Karpas-422 (cell line): ENCODE measurements around the gene KLHL17. TPM values are rescaled to one million over a fixed set of nuclear protein-coding genes. Genes with fewer than 3 reads are reported as not detected.
"Not testable (repeated sequence)": the region's sequence is repeated elsewhere in the genome, so short reads cannot be mapped to it uniquely, and the experiment has no call there.

ENCODE experiments used
- DNase-seq: peaks from one replicate; pipeline ENCODE4 v3.0.0-alpha.2; 2015
- H2AFZ ChIP-seq: fragments of 200-600 bp; sonication (generic); 2 replicates; pipeline ENCODE4 v1.6.1; 2014; ENCODE audit warnings: antibody characterized with exemption, low read length, mixed read lengths
- H3K27ac ChIP-seq: fragments of 200-600 bp; sonication (generic); 2 replicates; pipeline ENCODE4 v1.5.1; 2014; ENCODE audit warnings: mild to moderate bottlenecking, low read length, moderate library complexity
- H3K27me3 ChIP-seq: fragments of 200-600 bp; sonication (generic); 2 replicates; pipeline ENCODE4 v1.6.1; 2014; ENCODE audit warnings: low read length, mixed read lengths
- H3K36me3 ChIP-seq: fragments of 200-600 bp; sonication (generic); 2 replicates; pipeline ENCODE4 v1.6.1; 2014; ENCODE audit warnings: low read length, mixed read lengths; ENCODE audit not compliant: insufficient read depth
- H3K4me1 ChIP-seq: fragments of 200-600 bp; sonication (generic); 2 replicates; pipeline ENCODE4 v1.6.1; 2014; ENCODE audit warnings: mild to moderate bottlenecking, low read length, mixed read lengths
- H3K4me2 ChIP-seq: fragments of 200-600 bp; sonication (generic); 2 replicates; pipeline ENCODE4 v1.6.1; 2014; ENCODE audit warnings: low read length, low read depth, mild to moderate bottlenecking; ENCODE audit not compliant: poor library complexity, severe bottlenecking
- H3K4me3 ChIP-seq: fragments of 200-600 bp; sonication (generic); 2 replicates; pipeline ENCODE4 v1.5.1; 2014; ENCODE audit warnings: mild to moderate bottlenecking, antibody characterized with exemption, low read length, mixed read lengths
- H3K79me2 ChIP-seq: fragments of 200-600 bp; sonication (generic); 2 replicates; pipeline ENCODE4 v1.6.1; 2014; ENCODE audit warnings: mild to moderate bottlenecking, low read length, mixed read lengths
- H3K9ac ChIP-seq: fragments of 200-600 bp; sonication (generic); 2 replicates; pipeline ENCODE4 v1.6.0; 2014; ENCODE audit warnings: low read length
- H3K9me2 ChIP-seq: fragments of 200-600 bp; sonication (generic), shearing (Covaris generic); replicated peaks from 2 replicates; pipeline ENCODE4 v1.6.0; 2014; ENCODE audit warnings: mild to moderate bottlenecking, low read length, moderate library complexity; ENCODE audit not compliant: insufficient read depth
- H3K9me3 ChIP-seq: fragments of 300-700, 200-600 bp; sonication (generic); 2 replicates; pipeline ENCODE4 v1.6.1; 2014; ENCODE audit warnings: low read length, mixed read lengths
- H4K20me1 ChIP-seq: fragments of 200-600 bp; sonication (generic); 2 replicates; pipeline ENCODE4 v1.6.1; 2014; ENCODE audit warnings: mild to moderate bottlenecking, antibody characterized with exemption, low read length, low read depth; ENCODE audit not compliant: insufficient read depth
- total RNA-seq: library from RNA; depleted of rRNA; stranded (reverse); fragments of >200 nt; shearing (Covaris generic); gene quantifications from 2 replicates; pipeline ENCODE4 v1.2.3, GENCODE V29; 2014; ENCODE audit warnings: low replicate concordance

The KLHL17 gene
- total RNA-seq, 1 experiment from 2014 or later: 13.9 TPM

DNA sequence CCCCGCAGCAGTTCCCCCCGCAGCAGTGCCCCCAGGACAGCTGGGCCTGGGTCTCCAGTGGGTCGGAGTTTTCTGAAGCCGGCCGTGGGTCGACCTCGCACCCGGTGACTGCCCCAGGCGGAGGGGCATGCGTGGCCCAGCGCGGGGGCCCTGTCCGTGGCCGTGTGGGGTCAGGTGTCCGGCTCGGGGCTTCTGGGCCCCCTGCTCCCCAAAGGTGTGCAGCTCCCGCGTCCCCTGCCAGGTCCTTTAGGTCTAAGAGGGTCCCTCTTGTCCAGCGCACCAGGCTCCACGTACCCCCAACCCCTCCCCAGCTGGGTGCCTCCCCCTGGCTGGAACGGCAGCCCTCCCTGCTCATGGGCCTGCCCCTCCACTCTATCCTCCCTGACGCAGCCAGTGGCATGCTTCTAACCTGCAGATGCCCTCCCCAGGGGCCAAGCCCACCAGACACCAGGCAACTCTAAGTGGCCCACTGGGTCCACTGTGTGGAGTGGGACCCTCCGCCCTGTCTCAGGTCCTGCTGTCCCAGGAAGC is 45.5 kb downstream of the KLHL17 start:
- H3K79me2 ChIP-seq: no peaks in the 10 kb centered on the region
- no peaks in the 10 kb centered on the region for H4K20me1 ChIP-seq
- H3K9ac ChIP-seq: no peak overlapping the region
- no peaks in the 10 kb centered on the region for H3K36me3 ChIP-seq
- no peak overlapping the region for H3K4me2 ChIP-seq
- no peaks in the 10 kb centered on the region for H3K27me3 ChIP-seq
- H3K9me2 ChIP-seq: no peaks in the 10 kb centered on the region
- no peak overlapping the region for H3K27ac ChIP-seq
- no peaks in the 10 kb centered on the region for H3K9me3 ChIP-seq
- no peak overlapping the region for H2AFZ ChIP-seq
- H3K4me3 ChIP-seq: no peak overlapping the region
- H3K4me1 ChIP-seq: no peaks in the 10 kb centered on the region
- no peak for DNase-seq

- Histone ChIP-seq H3K79me2 (no peaks in the 10 kb centered on the region), H3K4me1 (no peaks in the 10 kb centered on the region), H3K4me2 (no peak overlapping the region), H2AFZ (no peak overlapping the region), H3K9me2 (no peaks in the 10 kb centered on the region), H3K9ac (no peak overlapping the region), H3K4me3 (no peak overlapping the region), H3K27me3 (no peaks in the 10 kb centered on the region), H3K27ac (no peak overlapping the region), H4K20me1 (no peaks in the 10 kb centered on the region), H3K36me3 (no peaks in the 10 kb centered on the region), H3K9me3 (no peaks in the 10 kb centered on the region)
- no peak for DNase-seq
Measured at GRCh38 chr1:1006305-1007159, 46.1 kb downstream of the KLHL17 start.

- DNase-seq, H3K9me3 ChIP-seq, H3K4me3 ChIP-seq, H3K9ac ChIP-seq, H3K27me3 ChIP-seq, H3K36me3 ChIP-seq, H3K9me2 ChIP-seq, H3K79me2 ChIP-seq, H4K20me1 ChIP-seq, H2AFZ ChIP-seq, H3K27ac ChIP-seq, H3K4me2 ChIP-seq: not testable (repeated sequence)
- H3K4me1 ChIP-seq: peaks cover 27% of the 10 kb centered on the region
Measured at GRCh38 chr1:1010131-1010530, 49.7 kb downstream of the KLHL17 start.

- no peak for DNase-seq
- Histone ChIP-seq H3K9me2 (no peaks in the 10 kb centered on the region), H2AFZ (no peak overlapping the region), H3K9me3 (no peaks in the 10 kb centered on the region), H3K27me3 (no peaks in the 10 kb centered on the region), H3K9ac (no peak overlapping the region), H3K79me2 (no peaks in the 10 kb centered on the region), H3K4me2 (no peak overlapping the region), H3K4me1 (peaks cover 27% of the 10 kb centered on the region), H3K27ac (no peak overlapping the region), H3K4me3 (no peak overlapping the region), H3K36me3 (no peaks in the 10 kb centered on the region), H4K20me1 (no peaks in the 10 kb centered on the region)
Measured at GRCh38 chr1:1011396-1011949, 51.1 kb downstream of the KLHL17 start.

DNA sequence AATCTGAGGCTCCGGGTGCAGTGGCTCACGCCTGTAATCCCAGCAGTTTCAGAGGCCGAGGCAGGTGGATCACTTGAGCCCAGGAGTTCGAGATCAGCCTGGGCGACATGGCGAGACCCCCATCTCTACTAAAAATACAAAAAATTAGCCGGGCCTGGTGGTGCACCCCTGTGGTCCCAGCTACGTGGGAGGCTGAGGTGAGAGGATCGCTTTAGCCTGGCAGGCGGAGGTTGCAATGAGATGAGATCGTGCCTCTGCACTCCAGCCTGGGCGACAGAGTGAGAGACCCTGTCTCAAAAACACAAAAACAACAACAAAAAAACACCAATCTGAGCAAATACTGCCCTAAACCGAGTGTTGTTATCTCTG is 52.3 kb downstream of the KLHL17 start:
- not testable (repeated sequence) for H3K9me3 ChIP-seq, H3K9me2 ChIP-seq, H4K20me1 ChIP-seq, H3K79me2 ChIP-seq, H3K36me3 ChIP-seq, DNase-seq, H3K27me3 ChIP-seq
- peak overlapping the region; percentile 91 for H3K4me2 ChIP-seq
- H3K4me3 ChIP-seq: peak overlapping the region; percentile 75
- H2AFZ ChIP-seq: peak overlapping the region; percentile 93
- H3K4me1 ChIP-seq: peaks cover 27% of the 10 kb centered on the region
- peak overlapping the region; percentile 11; the same call in 1 of the 2 replicates for H3K27ac ChIP-seq
- H3K9ac ChIP-seq: peak overlapping the region; percentile 72

DNA sequence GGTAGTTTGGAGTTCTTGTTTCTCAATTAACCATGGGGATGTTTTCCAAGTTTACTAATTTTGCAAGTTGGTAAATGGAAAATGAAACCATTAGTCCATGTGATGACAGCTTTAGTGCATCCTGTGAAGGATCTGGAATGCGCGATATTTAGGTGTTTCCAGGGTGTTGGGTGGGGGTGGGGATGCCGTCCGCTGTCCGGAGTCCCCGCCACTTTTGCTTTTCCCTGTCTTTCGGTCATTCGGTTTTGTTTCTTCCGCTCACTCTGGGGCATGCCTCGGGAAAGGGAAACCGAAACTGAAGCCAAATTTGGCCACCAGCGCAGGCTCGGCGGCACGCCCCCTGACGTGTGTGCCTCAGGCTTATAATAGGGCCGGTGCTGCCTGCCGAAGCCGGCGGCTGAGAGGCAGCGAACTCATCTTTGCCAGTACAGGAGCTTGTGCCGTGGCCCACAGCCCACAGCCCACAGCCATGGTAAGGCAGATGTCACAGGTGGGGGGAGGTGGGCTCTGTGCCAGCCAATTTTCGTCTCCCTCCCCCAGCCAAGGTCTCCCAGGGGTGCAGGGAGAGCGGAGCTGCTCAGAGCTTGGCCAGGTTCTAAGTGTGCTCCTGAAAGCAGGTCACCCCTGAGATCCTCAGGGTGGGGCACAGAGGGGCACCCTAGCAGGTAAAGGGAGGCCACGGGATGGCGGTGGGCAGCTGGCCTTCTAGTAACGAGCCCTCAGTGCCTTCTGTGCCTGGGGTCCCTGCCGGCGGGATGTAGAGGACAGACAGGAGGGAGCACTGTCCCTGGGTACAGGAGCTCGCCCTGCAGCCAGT is 52.9 kb downstream of the KLHL17 start, which contains the start of gene ISG15:
ISG15 (plus strand) TSS at position 393 of the 817 bp plus-strand sequence; CDS start at position 470, 77 bp downstream.
- no peaks in the 10 kb centered on the region for H4K20me1 ChIP-seq
- H3K27ac ChIP-seq: peak within 1 kb of the TSS; percentile 11; the same call in 1 of the 2 replicates
- H3K9me3 ChIP-seq: no peaks in the 10 kb centered on the region
- no peaks in the 10 kb centered on the region for H3K9me2 ChIP-seq
- H3K9ac ChIP-seq: peak within 1 kb of the TSS; percentile 72
- peaks cover 27% of the 10 kb centered on the region for H3K4me1 ChIP-seq
- peak within 1 kb of the TSS; percentile 91 for H3K4me2 ChIP-seq
- no peaks in the 10 kb centered on the region for H3K36me3 ChIP-seq
- H3K79me2 ChIP-seq: no peaks in the 10 kb centered on the region
- H2AFZ ChIP-seq: peak within 1 kb of the TSS; percentile 93
- H3K4me3 ChIP-seq: peak within 1 kb of the TSS; percentile 75
- peak; percentile 93 for DNase-seq
- H3K27me3 ChIP-seq: no peaks in the 10 kb centered on the region

- Histone ChIP-seq H3K4me2 (peak overlapping the region; percentile 91), H3K27ac (no peak overlapping the region), H3K27me3 (no peaks in the 10 kb centered on the region), H3K4me3 (peak overlapping the region; percentile 75), H3K36me3 (no peaks in the 10 kb centered on the region), H3K4me1 (peaks cover 27% of the 10 kb centered on the region), H2AFZ (peak overlapping the region; percentile 93; the same call in 1 of the 2 replicates), H3K9ac (peak overlapping the region; percentile 72), H3K9me2 (no peaks in the 10 kb centered on the region), H4K20me1 (no peaks in the 10 kb centered on the region), H3K79me2 (no peaks in the 10 kb centered on the region), H3K9me3 (no peaks in the 10 kb centered on the region)
- DNase-seq: no peak
Measured at GRCh38 chr1:1013922-1014648, 53.7 kb downstream of the KLHL17 start.
